ENCODE data around the gene URB2.

Gene URB2

GRCh38 chr1:229674042-229674441 is 48.0 kb downstream of the URB2 start:
- no peak overlapping the region for H3K27ac ChIP-seq
- ChIA-PET POLR2A (ENCODE audit: low non-redundant PET) (no interaction called here), CTCF (no interaction called here)
- TF ChIP-seq CTCF (conservative IDR thresholded peaks at IDR 0.05; ENCODE audit: low read depth) = no peak
- DNase-seq (ENCODE audit: low spot score) = no peak

GRCh38 chr1:229675396-229675795 is 49.3 kb downstream of the URB2 start:
- DNase-seq (ENCODE audit: low spot score) = no peak
- ChIA-PET POLR2A (ENCODE audit: low non-redundant PET) (no interaction called here), CTCF (interaction anchor here (0.7 kb wide), 1 partner anchor 159 kb away, joined by 9 read pairs; no protein-coding TSS in a partner anchor)
- H3K27ac ChIP-seq = no peak overlapping the region
- TF ChIP-seq CTCF (conservative IDR thresholded peaks at IDR 0.05; ENCODE audit: low read depth) = no peak

- ChIA-PET POLR2A (ENCODE audit: low non-redundant PET) (no interaction called here), CTCF (no interaction called here)
- DNase-seq (ENCODE audit: low spot score) = no peak
- no peak overlapping the region for H3K27ac ChIP-seq
- TF ChIP-seq CTCF (conservative IDR thresholded peaks at IDR 0.05; ENCODE audit: low read depth) = no peak
Observed at GRCh38 chr1:229685149-229685548, 59.1 kb downstream of the URB2 start.

- POLR2A ChIA-PET (ENCODE audit: low non-redundant PET) = no interaction called here
Observed at GRCh38 chr1:229689273-229689672, 63.2 kb downstream of the URB2 start.

GRCh38 chr1:229689904-229690303 is 63.9 kb downstream of the URB2 start:
- CTCF ChIA-PET = no interaction called here
- DNase-seq (ENCODE audit: low spot score) = no peak
- TF ChIP-seq CTCF (conservative IDR thresholded peaks at IDR 0.05; ENCODE audit: low read depth) = no peak
- POLR2A ChIA-PET (ENCODE audit: low non-redundant PET) = no interaction called here
- no peak overlapping the region for H3K27ac ChIP-seq

More at GRCh38 chr1:229689273-229689672, 63.2 kb downstream of the URB2 start:
- TF ChIP-seq CTCF (conservative IDR thresholded peaks at IDR 0.05; ENCODE audit: low read depth) = no peak
- CTCF ChIA-PET = no interaction called here
- H3K27ac ChIP-seq = no peak overlapping the region
- no peak for DNase-seq (ENCODE audit: low spot score)

- H3K27ac ChIP-seq = no peak overlapping the region
- DNase-seq (ENCODE audit: low spot score) = no peak
- ChIA-PET POLR2A (ENCODE audit: low non-redundant PET) (no interaction called here), CTCF (no interaction called here)
- no peak for TF ChIP-seq CTCF (conservative IDR thresholded peaks at IDR 0.05; ENCODE audit: low read depth)
Observed at GRCh38 chr1:229690662-229691061, 64.6 kb downstream of the URB2 start.

GRCh38 chr1:229691362-229691761 is 65.3 kb downstream of the URB2 start:
- CTCF ChIA-PET = no interaction called here
- DNase-seq (ENCODE audit: low spot score) = no peak
- TF ChIP-seq CTCF (conservative IDR thresholded peaks at IDR 0.05; ENCODE audit: low read depth) = no peak
- POLR2A ChIA-PET (ENCODE audit: low non-redundant PET) = no interaction called here
- no peak overlapping the region for H3K27ac ChIP-seq
